GM23338 (cell line): ENCODE measurements around the gene TREM2. TPM values are rescaled to one million over a fixed set of nuclear protein-coding genes. Genes with fewer than 3 reads are reported as not detected.

Experiments
- ATAC-seq: fragments of 200-7000 bp; cut with Tn5 transposase; 3 replicates; pipeline ENCODE4 v1.9.1; 2020
- DNase-seq: peaks from one replicate; pipeline ENCODE4 v3.0.0-alpha.2; 2015; ENCODE audit warnings: low spot score
- H2AFZ ChIP-seq: fragments of 200-600 bp; sonication (generic); 2 replicates; pipeline ENCODE4 v1.8.0; 2016; ENCODE audit warnings: antibody characterized with exemption, mild to moderate bottlenecking, moderate library complexity
- H3F3A ChIP-seq: fragments of 200-600 bp; sonication (generic); replicated peaks from 2 replicates; pipeline ENCODE4 v1.8.0; 2017; ENCODE audit warnings: antibody characterized with exemption, mixed run types, low read depth
- H3K27ac ChIP-seq: fragments of 200-600 bp; sonication (generic); 2 replicates; pipeline ENCODE4 v1.6.1; 2016; ENCODE audit warnings: low read depth
- H3K27me3 ChIP-seq: fragments of 200-600 bp; sonication (generic); 2 replicates; pipeline ENCODE4 v1.8.0; 2016; ENCODE audit warnings: mild to moderate bottlenecking, mixed run types, moderate library complexity; ENCODE audit not compliant: insufficient read depth
- H3K36me3 ChIP-seq: fragments of 200-600 bp; sonication (generic); 2 replicates; pipeline ENCODE4 v1.8.0; 2016; ENCODE audit warnings: mild to moderate bottlenecking; ENCODE audit not compliant: insufficient read depth
- H3K4me1 ChIP-seq: fragments of 200-600 bp; sonication (generic); 2 replicates; pipeline ENCODE4 v1.8.0; 2016; ENCODE audit warnings: mild to moderate bottlenecking, moderate library complexity; ENCODE audit not compliant: insufficient read depth
- H3K4me2 ChIP-seq: fragments of 200-600 bp; sonication (generic); 2 replicates; pipeline ENCODE4 v1.7.1; 2017; ENCODE audit warnings: mixed run types
- H3K4me3 ChIP-seq: fragments of 200-600 bp; sonication (generic); 2 replicates; pipeline ENCODE4 v1.6.1; 2016; ENCODE audit warnings: mixed run types
- H3K79me2 ChIP-seq: fragments of 200-600 bp; sonication (generic); replicated peaks from 2 replicates; pipeline ENCODE4 v1.8.0; 2017; ENCODE audit warnings: mild to moderate bottlenecking; ENCODE audit not compliant: insufficient read depth
- H3K9me2 ChIP-seq: fragments of 200-600 bp; sonication (generic); 2 replicates; pipeline ENCODE4 v1.8.0; 2017; ENCODE audit not compliant: insufficient read depth
- H4K20me1 ChIP-seq: fragments of 200-600 bp; sonication (generic); replicated peaks from 2 replicates; pipeline ENCODE4 v1.8.0; 2017; ENCODE audit warnings: mild to moderate bottlenecking; ENCODE audit not compliant: insufficient read depth
- H3K27ac Mint-ChIP-seq: 2 replicates; pipeline ENCODE4 v1.8.0; 2020; ENCODE audit warnings: inconsistent platforms, mild to moderate bottlenecking, moderate library complexity, mixed read lengths
- H3K27me3 Mint-ChIP-seq: 3 replicates; pipeline ENCODE4 v1.8.0; 2022; ENCODE audit warnings: low read depth, mild to moderate bottlenecking, moderate library complexity, mixed read lengths, inconsistent platforms; ENCODE audit not compliant: insufficient read depth, poor library complexity
- H3K36me3 Mint-ChIP-seq: 3 replicates; pipeline ENCODE4 v1.8.0; 2021; ENCODE audit warnings: low read depth, mild to moderate bottlenecking, inconsistent platforms, moderate library complexity, mixed read lengths
- H3K4me1 Mint-ChIP-seq: 3 replicates; pipeline ENCODE4 v1.8.0; 2020; ENCODE audit warnings: mild to moderate bottlenecking, inconsistent platforms, mixed read lengths
- H3K4me3 Mint-ChIP-seq: 3 replicates; pipeline ENCODE4 v1.8.0; 2021; ENCODE audit warnings: moderate library complexity, mild to moderate bottlenecking, inconsistent platforms, mixed read lengths
- H3K9me3 Mint-ChIP-seq: 3 replicates; pipeline ENCODE4 v1.8.0; 2020; ENCODE audit warnings: moderate library complexity, mild to moderate bottlenecking, inconsistent platforms, mixed read lengths
- CREB1 ChIP-seq: fragments of 250-450 bp; sonication (Bioruptor Pico); IDR thresholded peaks from 2 replicates; pipeline ENCODE4 v1.5.0; 2020; ENCODE audit warnings: low read depth, mild to moderate bottlenecking, moderate library complexity
- EZH2 ChIP-seq: fragments of 200-600 bp; sonication (generic); IDR thresholded peaks from one replicate; pipeline ENCODE4 v1.8.0; 2017; ENCODE audit warnings: antibody characterized with exemption, mild to moderate bottlenecking, low read depth; ENCODE audit not compliant: unreplicated experiment
- EZH2phosphoT487 ChIP-seq: fragments of 200-600 bp; sonication (generic); IDR thresholded peaks from one replicate; pipeline ENCODE4 v1.8.1; 2018; ENCODE audit warnings: antibody characterized with exemption; ENCODE audit not compliant: unreplicated experiment
- POLR2AphosphoS5 ChIP-seq: IDR thresholded peaks from 2 replicates; pipeline ENCODE4 v1.6.1; 2016; ENCODE audit warnings: antibody characterized with exemption, low read depth
- STAT1 ChIP-seq: IDR thresholded peaks from one replicate; pipeline ENCODE4 v1.6.1; 2016; ENCODE audit warnings: antibody characterized with exemption; ENCODE audit not compliant: unreplicated experiment
- ZNF114 ChIP-seq: fragments of 250-450 bp; sonication (Bioruptor Pico); IDR thresholded peaks from 2 replicates; pipeline ENCODE4 v1.5.0; 2020; ENCODE audit warnings: mild to moderate bottlenecking, moderate library complexity
- ZNF331 ChIP-seq: fragments of 250-450 bp; sonication (Bioruptor Pico); IDR thresholded peaks from 2 replicates; pipeline ENCODE4 v1.5.0; 2020; ENCODE audit warnings: low read depth, mild to moderate bottlenecking, moderate library complexity
- polyA plus RNA-seq: library from polyadenylated mRNA; unstranded; fragments of >200 nt; fragmentation: Nextera tagmentation; extraction: Ambion mirVana; gene quantifications from 2 replicates; pipeline ENCODE4 v1.2.1, GENCODE V29; 2016
- total RNA-seq: library from RNA; depleted of rRNA; stranded (reverse); fragments of >200 nt; shearing (Covaris generic); gene quantifications from 2 replicates; pipeline ENCODE4 v1.2.3, GENCODE V29; 2014
- TF ChIP-seq, protein P1 (sequence below): fragments of 250-450 bp; sonication (Bioruptor Pico); IDR thresholded peaks from 2 replicates; pipeline ENCODE4 v1.5.0; 2020; ENCODE audit warnings: mild to moderate bottlenecking, moderate library complexity
- TF ChIP-seq, protein P2 (sequence below): IDR thresholded peaks from 2 replicates; pipeline ENCODE4 v1.6.1; 2016; ENCODE audit warnings: antibody characterized with exemption
- TF ChIP-seq, protein P3 (sequence below): IDR thresholded peaks from one replicate; pipeline ENCODE4 v1.6.1; 2018; ENCODE audit warnings: antibody characterized with exemption; ENCODE audit not compliant: unreplicated experiment

Gene TREM2
- total and polyA plus RNA-seq, 2 experiments from 2014 or later: not detected

DNA sequence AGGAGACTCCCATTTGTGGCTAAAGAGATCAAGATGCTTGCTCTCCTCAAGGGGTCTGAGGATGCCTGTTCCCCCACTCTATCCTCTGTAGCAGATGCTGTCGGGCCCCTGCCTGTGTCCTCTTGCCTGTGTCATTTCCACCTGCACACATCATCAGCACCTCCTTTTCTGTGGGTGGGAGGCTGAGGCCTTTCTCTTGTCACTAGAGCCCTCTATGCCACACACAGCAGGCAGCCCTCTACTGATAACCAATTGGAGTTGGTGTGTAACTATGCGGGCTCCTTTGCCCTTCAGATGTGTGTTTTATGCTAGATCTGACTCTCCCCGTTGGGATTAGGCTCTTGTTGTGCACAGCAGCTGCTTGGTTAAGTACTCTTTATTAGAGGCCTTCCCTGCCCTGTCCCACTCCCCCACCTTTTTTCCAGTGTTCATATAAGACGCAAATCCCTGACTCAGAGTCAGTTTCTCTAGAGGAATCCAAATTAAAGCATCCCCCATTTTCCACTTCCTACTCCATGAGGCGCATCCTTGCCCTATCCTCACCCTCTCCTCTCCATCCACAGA lies 30.3 kb upstream of the TREM2 start:
- no peak overlapping the region for H3K4me3 Mint-ChIP-seq

More for the DNA sequence above, 30.3 kb upstream of the TREM2 start:
- H3K27ac Mint-ChIP-seq: no peak overlapping the region
- Histone ChIP-seq H3K27ac (no peak overlapping the region), H3K4me3 (no peak overlapping the region), H3K79me2 (no peaks in the 10 kb centered on the region), H3K4me1 (no peaks in the 10 kb centered on the region), H3K27me3 (no peaks in the 10 kb centered on the region), H3K4me2 (no peak overlapping the region), H3K36me3 (no peaks in the 10 kb centered on the region), H2AFZ (no peak overlapping the region), H3F3A (no peaks in the 10 kb centered on the region), H3K9me2 (peaks cover 10% of the 10 kb centered on the region; the same call in 1 of the 2 replicates), H4K20me1 (no peaks in the 10 kb centered on the region)
- H3K4me1 Mint-ChIP-seq: peaks cover 7% of the 10 kb centered on the region
- ATAC-seq: no peak
- H3K27me3 Mint-ChIP-seq: peaks cover 8% of the 10 kb centered on the region
- H3K9me3 Mint-ChIP-seq: peaks cover 23% of the 10 kb centered on the region
- TF ChIP-seq ZNF331 (CRISPR knock-in tag) (no peak), STAT1 (no peak), EZH2phosphoT487 (no peak), POLR2AphosphoS5 (no peak), ZNF114 (CRISPR knock-in tag) (no peak), CREB1 (no peak), EZH2 (no peak)
- TF ChIP-seq, protein P1, sequence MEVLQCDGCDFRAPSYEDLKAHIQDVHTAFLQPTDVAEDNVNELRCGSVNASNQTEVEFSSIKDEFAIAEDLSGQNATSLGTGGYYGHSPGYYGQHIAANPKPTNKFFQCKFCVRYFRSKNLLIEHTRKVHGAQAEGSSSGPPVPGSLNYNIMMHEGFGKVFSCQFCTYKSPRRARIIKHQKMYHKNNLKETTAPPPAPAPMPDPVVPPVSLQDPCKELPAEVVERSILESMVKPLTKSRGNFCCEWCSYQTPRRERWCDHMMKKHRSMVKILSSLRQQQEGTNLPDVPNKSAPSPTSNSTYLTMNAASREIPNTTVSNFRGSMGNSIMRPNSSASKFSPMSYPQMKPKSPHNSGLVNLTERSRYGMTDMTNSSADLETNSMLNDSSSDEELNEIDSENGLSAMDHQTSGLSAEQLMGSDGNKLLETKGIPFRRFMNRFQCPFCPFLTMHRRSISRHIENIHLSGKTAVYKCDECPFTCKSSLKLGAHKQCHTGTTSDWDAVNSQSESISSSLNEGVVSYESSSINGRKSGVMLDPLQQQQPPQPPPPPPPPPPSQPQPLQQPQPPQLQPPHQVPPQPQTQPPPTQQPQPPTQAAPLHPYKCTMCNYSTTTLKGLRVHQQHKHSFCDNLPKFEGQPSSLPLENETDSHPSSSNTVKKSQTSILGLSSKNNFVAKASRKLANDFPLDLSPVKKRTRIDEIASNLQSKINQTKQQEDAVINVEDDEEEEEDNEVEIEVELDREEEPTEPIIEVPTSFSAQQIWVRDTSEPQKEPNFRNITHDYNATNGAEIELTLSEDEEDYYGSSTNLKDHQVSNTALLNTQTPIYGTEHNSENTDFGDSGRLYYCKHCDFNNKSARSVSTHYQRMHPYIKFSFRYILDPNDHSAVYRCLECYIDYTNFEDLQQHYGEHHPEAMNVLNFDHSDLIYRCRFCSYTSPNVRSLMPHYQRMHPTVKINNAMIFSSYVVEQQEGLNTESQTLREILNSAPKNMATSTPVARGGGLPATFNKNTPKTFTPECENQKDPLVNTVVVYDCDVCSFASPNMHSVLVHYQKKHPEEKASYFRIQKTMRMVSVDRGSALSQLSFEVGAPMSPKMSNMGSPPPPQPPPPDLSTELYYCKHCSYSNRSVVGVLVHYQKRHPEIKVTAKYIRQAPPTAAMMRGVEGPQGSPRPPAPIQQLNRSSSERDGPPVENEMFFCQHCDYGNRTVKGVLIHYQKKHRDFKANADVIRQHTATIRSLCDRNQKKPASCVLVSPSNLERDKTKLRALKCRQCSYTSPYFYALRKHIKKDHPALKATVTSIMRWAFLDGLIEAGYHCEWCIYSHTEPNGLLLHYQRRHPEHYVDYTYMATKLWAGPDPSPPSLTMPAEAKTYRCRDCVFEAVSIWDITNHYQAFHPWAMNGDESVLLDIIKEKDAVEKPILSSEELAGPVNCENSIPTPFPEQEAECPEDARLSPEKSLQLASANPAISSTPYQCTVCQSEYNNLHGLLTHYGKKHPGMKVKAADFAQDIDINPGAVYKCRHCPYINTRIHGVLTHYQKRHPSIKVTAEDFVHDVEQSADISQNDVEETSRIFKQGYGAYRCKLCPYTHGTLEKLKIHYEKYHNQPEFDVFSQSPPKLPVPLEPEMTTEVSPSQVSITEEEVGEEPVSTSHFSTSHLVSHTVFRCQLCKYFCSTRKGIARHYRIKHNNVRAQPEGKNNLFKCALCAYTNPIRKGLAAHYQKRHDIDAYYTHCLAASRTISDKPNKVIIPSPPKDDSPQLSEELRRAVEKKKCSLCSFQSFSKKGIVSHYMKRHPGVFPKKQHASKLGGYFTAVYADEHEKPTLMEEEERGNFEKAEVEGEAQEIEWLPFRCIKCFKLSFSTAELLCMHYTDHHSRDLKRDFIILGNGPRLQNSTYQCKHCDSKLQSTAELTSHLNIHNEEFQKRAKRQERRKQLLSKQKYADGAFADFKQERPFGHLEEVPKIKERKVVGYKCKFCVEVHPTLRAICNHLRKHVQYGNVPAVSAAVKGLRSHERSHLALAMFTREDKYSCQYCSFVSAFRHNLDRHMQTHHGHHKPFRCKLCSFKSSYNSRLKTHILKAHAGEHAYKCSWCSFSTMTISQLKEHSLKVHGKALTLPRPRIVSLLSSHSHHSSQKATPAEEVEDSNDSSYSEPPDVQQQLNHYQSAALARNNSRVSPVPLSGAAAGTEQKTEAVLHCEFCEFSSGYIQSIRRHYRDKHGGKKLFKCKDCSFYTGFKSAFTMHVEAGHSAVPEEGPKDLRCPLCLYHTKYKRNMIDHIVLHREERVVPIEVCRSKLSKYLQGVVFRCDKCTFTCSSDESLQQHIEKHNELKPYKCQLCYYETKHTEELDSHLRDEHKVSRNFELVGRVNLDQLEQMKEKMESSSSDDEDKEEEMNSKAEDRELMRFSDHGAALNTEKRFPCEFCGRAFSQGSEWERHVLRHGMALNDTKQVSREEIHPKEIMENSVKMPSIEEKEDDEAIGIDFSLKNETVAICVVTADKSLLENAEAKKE (CRISPR knock-in tag): no peak
- TF ChIP-seq, protein P2, sequence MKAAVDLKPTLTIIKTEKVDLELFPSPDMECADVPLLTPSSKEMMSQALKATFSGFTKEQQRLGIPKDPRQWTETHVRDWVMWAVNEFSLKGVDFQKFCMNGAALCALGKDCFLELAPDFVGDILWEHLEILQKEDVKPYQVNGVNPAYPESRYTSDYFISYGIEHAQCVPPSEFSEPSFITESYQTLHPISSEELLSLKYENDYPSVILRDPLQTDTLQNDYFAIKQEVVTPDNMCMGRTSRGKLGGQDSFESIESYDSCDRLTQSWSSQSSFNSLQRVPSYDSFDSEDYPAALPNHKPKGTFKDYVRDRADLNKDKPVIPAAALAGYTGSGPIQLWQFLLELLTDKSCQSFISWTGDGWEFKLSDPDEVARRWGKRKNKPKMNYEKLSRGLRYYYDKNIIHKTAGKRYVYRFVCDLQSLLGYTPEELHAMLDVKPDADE: no peak
- TF ChIP-seq, protein P3, sequence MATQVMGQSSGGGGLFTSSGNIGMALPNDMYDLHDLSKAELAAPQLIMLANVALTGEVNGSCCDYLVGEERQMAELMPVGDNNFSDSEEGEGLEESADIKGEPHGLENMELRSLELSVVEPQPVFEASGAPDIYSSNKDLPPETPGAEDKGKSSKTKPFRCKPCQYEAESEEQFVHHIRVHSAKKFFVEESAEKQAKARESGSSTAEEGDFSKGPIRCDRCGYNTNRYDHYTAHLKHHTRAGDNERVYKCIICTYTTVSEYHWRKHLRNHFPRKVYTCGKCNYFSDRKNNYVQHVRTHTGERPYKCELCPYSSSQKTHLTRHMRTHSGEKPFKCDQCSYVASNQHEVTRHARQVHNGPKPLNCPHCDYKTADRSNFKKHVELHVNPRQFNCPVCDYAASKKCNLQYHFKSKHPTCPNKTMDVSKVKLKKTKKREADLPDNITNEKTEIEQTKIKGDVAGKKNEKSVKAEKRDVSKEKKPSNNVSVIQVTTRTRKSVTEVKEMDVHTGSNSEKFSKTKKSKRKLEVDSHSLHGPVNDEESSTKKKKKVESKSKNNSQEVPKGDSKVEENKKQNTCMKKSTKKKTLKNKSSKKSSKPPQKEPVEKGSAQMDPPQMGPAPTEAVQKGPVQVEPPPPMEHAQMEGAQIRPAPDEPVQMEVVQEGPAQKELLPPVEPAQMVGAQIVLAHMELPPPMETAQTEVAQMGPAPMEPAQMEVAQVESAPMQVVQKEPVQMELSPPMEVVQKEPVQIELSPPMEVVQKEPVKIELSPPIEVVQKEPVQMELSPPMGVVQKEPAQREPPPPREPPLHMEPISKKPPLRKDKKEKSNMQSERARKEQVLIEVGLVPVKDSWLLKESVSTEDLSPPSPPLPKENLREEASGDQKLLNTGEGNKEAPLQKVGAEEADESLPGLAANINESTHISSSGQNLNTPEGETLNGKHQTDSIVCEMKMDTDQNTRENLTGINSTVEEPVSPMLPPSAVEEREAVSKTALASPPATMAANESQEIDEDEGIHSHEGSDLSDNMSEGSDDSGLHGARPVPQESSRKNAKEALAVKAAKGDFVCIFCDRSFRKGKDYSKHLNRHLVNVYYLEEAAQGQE: no peak
- H3K36me3 Mint-ChIP-seq: peaks cover 22% of the 10 kb centered on the region
- DNase-seq: no peak
